Activated CD8-positive, alpha-beta memory T cell treated with anti-CD3 and anti-CD28 coated beads, Interleukin-2, amount 10 ng/mL, durations not matched to agents 7 days and 5 days (primary cell): ENCODE results near the gene TUBGCP5. TPM values are rescaled to one million over a fixed set of nuclear protein-coding genes. Genes with fewer than 3 reads are reported as not detected.
"Not testable (repeated sequence)": the region's sequence is repeated elsewhere in the genome, so short reads cannot be mapped to it uniquely, and the experiment has no call there.

Source experiments
- ATAC-seq: fragments of 150-1000 bp; cut with Tn5 transposase; one replicate; pipeline ENCODE4 v1.10.0; 2021; ENCODE audit warnings: moderate library complexity
- CTCF ChIA-PET: fragments of 350-600 bp; sonication (Branson Sonifier 250); formaldehyde crosslinking; loops from one replicate; lab custom pipeline; 2021; ENCODE audit warnings: antibody characterized with exemption; lab: Charles Lee
- DNase-seq: peaks from one replicate; pipeline ENCODE4 v3.0.0-alpha.2; 2020
- H3K27ac Mint-ChIP-seq: one replicate; pipeline ENCODE4 v1.8.0; 2021; ENCODE audit warnings: mild to moderate bottlenecking, mixed read lengths
- H3K27me3 Mint-ChIP-seq: one replicate; pipeline ENCODE4 v1.8.0; 2021; ENCODE audit warnings: mixed read lengths
- H3K36me3 Mint-ChIP-seq: one replicate; pipeline ENCODE4 v1.8.0; 2021; ENCODE audit warnings: mild to moderate bottlenecking, mixed read lengths
- H3K4me1 Mint-ChIP-seq: one replicate; pipeline ENCODE4 v1.8.0; 2021; ENCODE audit warnings: mixed read lengths
- H3K4me3 Mint-ChIP-seq: one replicate; pipeline ENCODE4 v1.8.0; 2021; ENCODE audit warnings: mild to moderate bottlenecking, moderate library complexity, mixed read lengths
- H3K9me3 Mint-ChIP-seq: one replicate; pipeline ENCODE4 v1.8.0; 2022; ENCODE audit warnings: low read depth, mixed read lengths
- total RNA-seq, 2 experiments: library from RNA; stranded (reverse); gene quantifications; one replicate each; pipeline ENCODE4 v1.2.3, GENCODE V29; 2021

TUBGCP5 gene
- total RNA-seq, result 10 to 100 TPM; 18.6 to 20.5 TPM

- Mint-ChIP-seq H3K27me3 (no peaks in the 10 kb centered on the region), H3K4me1 (peaks cover 17% of the 10 kb centered on the region), H3K4me3 (peak within 1 kb of the TSS; percentile 91), H3K9me3 (no peaks in the 10 kb centered on the region), H3K36me3 (peaks cover 4% of the 10 kb centered on the region), H3K27ac (peak within 1 kb of the TSS; percentile 88)
- peak; percentile 99 for DNase-seq
- ATAC-seq, result peak; percentile 97
- CTCF ChIA-PET, result interaction anchor here (0.7 to 1.4 kb wide), 9 partner anchors 10 to 242 kb away, joined by 3 to 4 read pairs (median 3); no protein-coding TSS in a partner anchor
Observed at GRCh38 chr15:23039143-23039916, at the start of gene TUBGCP5. Gene TUBGCP5 (minus strand): TSS chr15:23039569. CDS start chr15:23039543, 26 bp downstream.

GRCh38 chr15:23083115-23083514 lies 43.7 kb upstream of the TUBGCP5 start:
- H3K36me3 Mint-ChIP-seq, result no peaks in the 10 kb centered on the region

GRCh38 chr15:23081996-23082737 lies 42.8 kb upstream of the TUBGCP5 start:
- ATAC-seq, H3K9me3 Mint-ChIP-seq, H3K4me3 Mint-ChIP-seq, CTCF ChIA-PET, H3K36me3 Mint-ChIP-seq, H3K4me1 Mint-ChIP-seq, H3K27ac Mint-ChIP-seq, DNase-seq: not testable (repeated sequence)
- H3K27me3 Mint-ChIP-seq, result peaks cover 14% of the 10 kb centered on the region

More at GRCh38 chr15:23083115-23083514, 43.7 kb upstream of the TUBGCP5 start:
- H3K4me1 Mint-ChIP-seq, result no peaks in the 10 kb centered on the region
- no peaks in the 10 kb centered on the region for H3K9me3 Mint-ChIP-seq
- DNase-seq (no peak), ATAC-seq (no peak)
- peaks cover 14% of the 10 kb centered on the region for H3K27me3 Mint-ChIP-seq
- CTCF ChIA-PET, result no interaction called here
- no peak overlapping the region for H3K4me3 Mint-ChIP-seq
- no peak overlapping the region for H3K27ac Mint-ChIP-seq

GRCh38 chr15:23081271-23081670 lies 41.9 kb upstream of the TUBGCP5 start:
- no peak for DNase-seq
- H3K4me3 Mint-ChIP-seq, result no peak overlapping the region
- H3K27ac Mint-ChIP-seq, result no peak overlapping the region
- H3K4me1 Mint-ChIP-seq, result no peaks in the 10 kb centered on the region
- H3K27me3 Mint-ChIP-seq, result peaks cover 9% of the 10 kb centered on the region
- no peaks in the 10 kb centered on the region for H3K9me3 Mint-ChIP-seq
- no peaks in the 10 kb centered on the region for H3K36me3 Mint-ChIP-seq
- no peak for ATAC-seq
- CTCF ChIA-PET, result no interaction called here

GRCh38 chr15:23079766-23080165 lies 40.4 kb upstream of the TUBGCP5 start:
- no peaks in the 10 kb centered on the region for H3K27me3 Mint-ChIP-seq
- H3K4me1 Mint-ChIP-seq, result no peaks in the 10 kb centered on the region
- H3K9me3 Mint-ChIP-seq, result no peaks in the 10 kb centered on the region
- DNase-seq (no peak), ATAC-seq (no peak)
- CTCF ChIA-PET, result no interaction called here
- H3K27ac Mint-ChIP-seq, result no peak overlapping the region
- no peak overlapping the region for H3K4me3 Mint-ChIP-seq
- H3K36me3 Mint-ChIP-seq, result no peaks in the 10 kb centered on the region

- Mint-ChIP-seq H3K27ac (no peak overlapping the region), H3K4me3 (no peak overlapping the region), H3K36me3 (no peaks in the 10 kb centered on the region), H3K9me3 (no peaks in the 10 kb centered on the region), H3K4me1 (no peaks in the 10 kb centered on the region), H3K27me3 (no peaks in the 10 kb centered on the region)
- ATAC-seq (no peak), DNase-seq (no peak)
- CTCF ChIA-PET, result interaction anchor here (0.8 kb wide), 1 partner anchor 37 kb away, joined by 3 read pairs; the partner anchor contains the start of gene TUBGCP5
Observed at GRCh38 chr15:23075927-23076326, 36.6 kb upstream of the TUBGCP5 start.

- ATAC-seq, result no peak
- no peak for DNase-seq
- no peaks in the 10 kb centered on the region for H3K27me3 Mint-ChIP-seq
- CTCF ChIA-PET, result no interaction called here
- no peak overlapping the region for H3K27ac Mint-ChIP-seq
- no peaks in the 10 kb centered on the region for H3K4me1 Mint-ChIP-seq
- no peaks in the 10 kb centered on the region for H3K36me3 Mint-ChIP-seq
- H3K9me3 Mint-ChIP-seq, result no peaks in the 10 kb centered on the region
- H3K4me3 Mint-ChIP-seq, result no peak overlapping the region
Observed at GRCh38 chr15:23074684-23075083, 35.3 kb upstream of the TUBGCP5 start.

GRCh38 chr15:23073890-23074646 lies 34.7 kb upstream of the TUBGCP5 start:
- Mint-ChIP-seq H3K9me3 (no peaks in the 10 kb centered on the region), H3K4me1 (no peaks in the 10 kb centered on the region), H3K27me3 (no peaks in the 10 kb centered on the region), H3K27ac (no peak overlapping the region), H3K4me3 (no peak overlapping the region), H3K36me3 (no peaks in the 10 kb centered on the region)
- CTCF ChIA-PET, result no interaction called here
- no peak for DNase-seq
- no peak for ATAC-seq

DNA sequence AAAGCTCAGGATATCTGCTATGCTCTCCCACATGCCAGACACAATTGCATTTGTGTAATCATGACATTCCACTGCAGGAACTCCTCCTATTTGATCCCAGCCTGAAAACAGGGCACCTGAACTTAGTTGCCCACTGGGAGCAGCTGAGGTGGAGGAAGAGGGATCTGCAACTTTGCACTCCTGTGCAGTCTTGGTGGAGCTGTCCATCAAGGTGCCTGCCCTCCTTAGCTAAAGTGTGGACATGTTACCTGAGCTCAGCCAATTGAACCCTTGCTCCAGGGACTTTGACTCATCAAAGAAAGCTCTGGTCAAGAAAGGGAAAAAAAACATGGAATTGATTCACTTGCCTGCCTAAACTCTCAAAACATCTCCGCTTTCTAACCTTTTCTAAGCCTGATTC lies 33.3 kb upstream of the TUBGCP5 start:
- DNase-seq (no peak), ATAC-seq (no peak)
- no peaks in the 10 kb centered on the region for H3K27me3 Mint-ChIP-seq
- CTCF ChIA-PET, result no interaction called here
- H3K9me3 Mint-ChIP-seq, result no peaks in the 10 kb centered on the region
- no peaks in the 10 kb centered on the region for H3K36me3 Mint-ChIP-seq
- H3K4me3 Mint-ChIP-seq, result no peak overlapping the region
- H3K4me1 Mint-ChIP-seq, result no peaks in the 10 kb centered on the region
- H3K27ac Mint-ChIP-seq, result no peak overlapping the region

- H3K36me3 Mint-ChIP-seq, result no peaks in the 10 kb centered on the region
- H3K9me3 Mint-ChIP-seq, result no peaks in the 10 kb centered on the region
- no peak overlapping the region for H3K27ac Mint-ChIP-seq
- H3K4me1 Mint-ChIP-seq, result no peaks in the 10 kb centered on the region
- H3K27me3 Mint-ChIP-seq, result no peaks in the 10 kb centered on the region
- CTCF ChIA-PET, result no interaction called here
- DNase-seq, result no peak
- no peak for ATAC-seq
- no peak overlapping the region for H3K4me3 Mint-ChIP-seq
Observed at GRCh38 chr15:23069496-23070166, 30.3 kb upstream of the TUBGCP5 start.

GRCh38 chr15:23067416-23067815 lies 28.0 kb upstream of the TUBGCP5 start:
- Mint-ChIP-seq H3K36me3 (no peaks in the 10 kb centered on the region), H3K9me3 (peaks cover 11% of the 10 kb centered on the region), H3K4me1 (no peaks in the 10 kb centered on the region), H3K4me3 (no peak overlapping the region), H3K27me3 (no peaks in the 10 kb centered on the region), H3K27ac (no peak overlapping the region)
- CTCF ChIA-PET, result no interaction called here
- ATAC-seq, result no peak
- no peak for DNase-seq

DNA sequence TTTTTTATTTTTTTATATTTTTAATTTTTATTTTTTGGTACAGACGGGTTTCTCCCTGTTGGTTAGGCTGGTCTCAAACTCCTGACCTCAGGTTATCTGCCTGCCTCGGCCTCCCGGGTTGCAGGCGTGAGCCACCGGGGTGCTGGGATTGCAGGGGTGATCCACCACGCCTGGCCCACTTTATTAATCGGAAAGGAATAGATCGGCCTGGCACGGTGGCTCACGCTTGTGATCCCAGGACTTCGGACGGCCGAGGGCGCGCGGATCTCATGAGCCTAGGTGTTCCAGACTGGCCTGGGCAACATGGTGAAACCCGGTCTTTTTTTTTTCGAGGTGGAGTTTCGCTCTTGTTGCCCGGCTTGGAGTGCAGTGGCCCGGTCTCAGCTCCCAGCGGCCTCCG lies 26.5 kb upstream of the TUBGCP5 start:
- Mint-ChIP-seq H3K27ac (no peak overlapping the region), H3K9me3 (peaks cover 12% of the 10 kb centered on the region), H3K27me3 (no peaks in the 10 kb centered on the region), H3K4me3 (no peak overlapping the region), H3K4me1 (no peaks in the 10 kb centered on the region), H3K36me3 (no peaks in the 10 kb centered on the region)
- ATAC-seq (no peak), DNase-seq (no peak)
- CTCF ChIA-PET, result no interaction called here

DNA sequence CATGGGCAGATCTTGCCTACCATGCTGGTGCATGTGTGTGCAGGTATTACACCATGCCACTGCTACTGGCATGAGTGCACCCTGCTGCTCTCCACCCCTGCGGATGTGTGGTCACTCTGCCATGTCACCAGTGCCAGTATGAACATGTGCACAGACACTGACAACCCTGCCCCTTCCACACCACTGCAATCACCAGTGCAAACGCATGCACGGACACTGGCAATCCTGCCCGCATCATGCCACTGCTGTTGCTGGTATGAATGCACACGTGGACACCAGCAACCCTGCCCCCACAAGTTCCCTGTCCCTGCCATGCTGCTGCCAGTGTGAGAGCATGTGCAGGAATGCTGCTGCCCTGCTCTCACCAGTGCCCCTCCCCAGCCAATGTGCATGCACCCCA lies 24.8 kb upstream of the TUBGCP5 start:
- Mint-ChIP-seq H3K4me1 (no peaks in the 10 kb centered on the region), H3K9me3 (peaks cover 12% of the 10 kb centered on the region), H3K36me3 (no peaks in the 10 kb centered on the region), H3K27ac (no peak overlapping the region), H3K27me3 (no peaks in the 10 kb centered on the region), H3K4me3 (no peak overlapping the region)
- CTCF ChIA-PET, result no interaction called here
- no peak for DNase-seq
- no peak for ATAC-seq
